H9 (cell line): ENCODE measurements around the gene OTOS. TPM values are rescaled to one million over a fixed set of nuclear protein-coding genes. Genes with fewer than 3 reads are reported as not detected.
A peak's percentile ranks its signal among the peaks of the same experiment; 100 is the strongest.

Source experiments
- DNase-seq: peaks from one replicate; pipeline ENCODE4 v3.0.0-alpha.2; 2017
- H2AFZ ChIP-seq: one replicate; pipeline ENCODE4 v1.6.1; 2013; ENCODE audit warnings: mild to moderate bottlenecking, low read length, control low read depth, moderate library complexity
- H2AK5ac ChIP-seq: 2 replicates; pipeline ENCODE4 v1.6.1; 2013; ENCODE audit warnings: low read length, control low read depth, mixed read lengths; ENCODE audit not compliant: insufficient read length
- H2BK120ac ChIP-seq: one replicate; pipeline ENCODE4 v1.6.1; 2013; ENCODE audit warnings: low read depth, mild to moderate bottlenecking, low read length, control low read depth, inconsistent platforms; ENCODE audit not compliant: poor library complexity, severe bottlenecking
- H2BK12ac ChIP-seq: 2 replicates; pipeline ENCODE4 v1.6.1; 2013; ENCODE audit warnings: low read length, control low read depth, mixed read lengths, low read depth; ENCODE audit not compliant: insufficient read length
- H2BK15ac ChIP-seq: 2 replicates; pipeline ENCODE4 v1.6.1; 2013; ENCODE audit warnings: low read depth, low read length, control low read depth
- H2BK20ac ChIP-seq: one replicate; pipeline ENCODE4 v1.6.1; 2013; ENCODE audit warnings: low read depth, mild to moderate bottlenecking, low read length, control low read depth, inconsistent platforms; ENCODE audit not compliant: poor library complexity, severe bottlenecking
- H2BK5ac ChIP-seq: 2 replicates; pipeline ENCODE4 v1.6.1; 2013; ENCODE audit warnings: low read length, control low read depth, mixed read lengths; ENCODE audit not compliant: insufficient read length
- H3K14ac ChIP-seq: 2 replicates; pipeline ENCODE4 v1.6.1; 2013; ENCODE audit warnings: low read length, control low read depth; ENCODE audit not compliant: insufficient read depth
- H3K18ac ChIP-seq: 2 replicates; pipeline ENCODE4 v1.6.1; 2013; ENCODE audit warnings: low read depth, mild to moderate bottlenecking, mixed read lengths, low read length, control low read depth; ENCODE audit not compliant: insufficient read length
- H3K23ac ChIP-seq: 2 replicates; pipeline ENCODE4 v1.6.1; 2013; ENCODE audit warnings: low read length, control low read depth, mixed read lengths, low read depth; ENCODE audit not compliant: insufficient read length
- H3K23me2 ChIP-seq: 2 replicates; pipeline ENCODE4 v1.6.1; 2013; ENCODE audit warnings: low read depth, mild to moderate bottlenecking, mixed read lengths, low read length, control low read depth; ENCODE audit not compliant: insufficient read length, poor library complexity, severe bottlenecking
- H3K27ac ChIP-seq: 2 replicates; pipeline ENCODE4 v1.5.1; 2013; ENCODE audit warnings: low read length, control low read depth, mixed read lengths, low read depth; ENCODE audit not compliant: insufficient read length
- H3K27me3 ChIP-seq: 2 replicates; pipeline ENCODE4 v1.6.1; 2013; ENCODE audit warnings: low read length, control low read depth, inconsistent platforms; ENCODE audit not compliant: insufficient read depth
- H3K4ac ChIP-seq: 2 replicates; pipeline ENCODE4 v1.6.1; 2013; ENCODE audit warnings: low read depth, mild to moderate bottlenecking, control low read depth, inconsistent platforms, low read length, moderate library complexity
- H3K4me1 ChIP-seq: 2 replicates; pipeline ENCODE4 v1.6.1; 2013; ENCODE audit warnings: low read length, control low read depth, inconsistent platforms; ENCODE audit not compliant: insufficient read depth
- H3K4me2 ChIP-seq: 2 replicates; pipeline ENCODE4 v1.6.1; 2013; ENCODE audit warnings: low read length, control low read depth, mixed read lengths; ENCODE audit not compliant: insufficient read length, insufficient read depth
- H3K56ac ChIP-seq: 2 replicates; pipeline ENCODE4 v1.6.1; 2013; ENCODE audit warnings: low read depth, mild to moderate bottlenecking, mixed read lengths, low read length, control low read depth; ENCODE audit not compliant: insufficient read length
- H3K79me1 ChIP-seq: 2 replicates; pipeline ENCODE4 v1.6.1; 2013; ENCODE audit warnings: low read depth, mild to moderate bottlenecking, moderate library complexity, low read length, control low read depth, inconsistent platforms; ENCODE audit not compliant: insufficient read depth, poor library complexity, severe bottlenecking
- H3K79me2 ChIP-seq: 2 replicates; pipeline ENCODE4 v1.6.1; 2013; ENCODE audit warnings: low read length, control low read depth, inconsistent platforms; ENCODE audit not compliant: insufficient read depth
- H3K9ac ChIP-seq: 2 replicates; pipeline ENCODE4 v1.6.1; 2013; ENCODE audit warnings: low read length, control low read depth, mixed read lengths; ENCODE audit not compliant: insufficient read length; ENCODE audit errors: extremely low read depth
- H3K9me3 ChIP-seq: one replicate; pipeline ENCODE4 v1.6.1; 2013; ENCODE audit warnings: low read depth, low read length, inconsistent platforms; ENCODE audit not compliant: control insufficient read depth
- H3T11ph ChIP-seq: one replicate; pipeline ENCODE4 v1.6.1; 2013; ENCODE audit warnings: mild to moderate bottlenecking, low read length, control low read depth, inconsistent platforms
- H4K20me1 ChIP-seq: one replicate; pipeline ENCODE4 v1.6.1; 2013; ENCODE audit not compliant: control insufficient read depth, insufficient read length, insufficient read depth
- H4K5ac ChIP-seq: 2 replicates; pipeline ENCODE4 v1.6.1; 2013; ENCODE audit warnings: low read depth, mild to moderate bottlenecking, mixed read lengths, low read length, control low read depth; ENCODE audit not compliant: insufficient read length
- H4K8ac ChIP-seq: replicated peaks from 2 replicates; pipeline ENCODE4 v1.6.1; 2013; ENCODE audit warnings: low read length, control low read depth, mixed read lengths, low read depth; ENCODE audit not compliant: insufficient read length
- H4K91ac ChIP-seq: 2 replicates; pipeline ENCODE4 v1.6.1; 2013; ENCODE audit warnings: low read depth, mild to moderate bottlenecking, moderate library complexity, mixed read lengths, low read length, control low read depth; ENCODE audit not compliant: insufficient read length
- H3K27ac Mint-ChIP-seq, 3 experiments: 2 replicates in 2 of 3; 3 replicates in 1 of 3; pipeline ENCODE4 v1.8.0; 2020 to 2021; ENCODE audit warnings: mixed read lengths in 3 of 3, mild to moderate bottlenecking in 1 of 3, moderate library complexity in 1 of 3
- H3K27me3 Mint-ChIP-seq: 2 replicates; pipeline ENCODE4 v1.8.0; 2021; ENCODE audit warnings: low read depth, mild to moderate bottlenecking, moderate library complexity, mixed read lengths
- H3K36me3 Mint-ChIP-seq, 3 experiments: 2 replicates in 2 of 3; 3 replicates in 1 of 3; pipeline ENCODE4 v1.8.0; 2020 to 2021; ENCODE audit warnings: low read depth in 3 of 3, mixed read lengths in 3 of 3; ENCODE audit not compliant: insufficient read depth in 1 of 3
- H3K4me1 Mint-ChIP-seq, 2 experiments: 2 replicates each; pipeline ENCODE4 v1.8.0; 2020; ENCODE audit warnings: mixed read lengths in 2 of 2
- H3K4me3 Mint-ChIP-seq, 2 experiments: 2 replicates in 1 of 2; 3 replicates in 1 of 2; pipeline ENCODE4 v1.8.0; 2020 to 2021; ENCODE audit warnings: mild to moderate bottlenecking in 2 of 2, mixed read lengths in 2 of 2, moderate library complexity in 1 of 2
- H3K9me3 Mint-ChIP-seq, 2 experiments: 2 replicates in 1 of 2; 3 replicates in 1 of 2; pipeline ENCODE4 v1.8.0; 2020; ENCODE audit warnings: mild to moderate bottlenecking in 2 of 2, mixed read lengths in 2 of 2, moderate library complexity in 1 of 2
- WGBS: extraction: QIAGEN DNeasy Blood & Tissue Kit; methylation state at CpG from one replicate; pipeline ENCODE4 v1.1.7; 2013; ENCODE audit warnings: missing lambda C conversion rate, low lambda C conversion rate, mixed read lengths; ENCODE audit not compliant: insufficient read length; ENCODE audit errors: extremely low coverage; 5-methylcytosine and 5-hydroxymethylcytosine counted together
- total RNA-seq: library from RNA; stranded (reverse); gene quantifications from 2 replicates; pipeline ENCODE4 v1.2.1, GENCODE V29; 2021
- TF ChIP-seq, protein P1 (sequence below): fragments of 200-600 bp; sonication (generic); conservative IDR thresholded peaks from 3 replicates; pipeline ENCODE4 v1.8.0; 2021; ENCODE audit warnings: antibody characterized with exemption, mild to moderate bottlenecking

The OTOS gene
- total RNA-seq, 1 experiment from 2014 or later: not detected

DNA sequence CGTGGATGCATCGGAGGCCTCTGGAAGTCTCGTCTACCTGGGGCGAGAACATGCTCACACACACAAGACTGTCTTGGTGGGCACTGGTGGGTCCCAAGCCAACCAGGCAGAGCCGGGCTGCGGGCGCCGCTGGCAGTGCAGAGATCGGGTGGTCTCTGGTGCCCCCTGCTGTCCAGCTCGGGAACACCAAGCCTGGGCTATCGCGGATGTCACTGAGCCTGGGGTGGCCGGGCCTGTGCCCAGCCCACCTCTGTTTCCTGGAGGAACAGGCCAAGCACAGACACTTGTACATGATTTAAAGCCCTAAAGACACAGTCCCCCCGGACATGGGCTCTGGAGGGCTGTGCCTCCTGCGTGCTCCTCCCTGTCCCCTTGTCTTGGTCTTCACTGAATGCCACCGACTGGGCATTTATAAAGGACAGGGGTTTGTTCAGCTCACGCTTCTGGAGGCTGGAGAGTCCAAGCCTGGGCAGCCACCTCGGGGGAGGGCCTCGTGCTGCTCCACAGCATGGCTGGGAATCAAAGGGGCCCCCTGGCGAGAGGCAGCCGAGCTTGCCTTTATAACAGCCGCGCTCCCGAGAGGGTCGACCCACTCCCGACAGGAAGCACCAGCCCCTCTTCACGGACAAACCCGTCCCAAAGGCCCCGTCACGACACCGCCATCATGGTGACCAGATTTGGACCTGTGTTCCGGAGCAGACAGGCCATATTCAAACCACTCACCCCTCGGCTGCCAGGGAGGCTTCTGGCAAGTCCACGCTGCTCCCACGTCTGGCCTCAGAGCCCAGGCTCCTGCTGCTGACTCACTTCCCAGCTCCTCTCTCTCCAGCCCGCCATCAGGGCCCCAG is 3.6 kb upstream of the OTOS start:
- Histone ChIP-seq H4K8ac (no peak overlapping the region), H2BK12ac (no peak overlapping the region), H4K5ac (no peak overlapping the region), H2BK120ac (no peak overlapping the region), H3K9me3 (no peaks in the 10 kb centered on the region), H3K56ac (no peak overlapping the region), H3K4ac (no peak overlapping the region), H2BK20ac (no peak overlapping the region), H3K18ac (no peak overlapping the region), H3K4me2 (no peak overlapping the region), H3K4me1 (no peaks in the 10 kb centered on the region; the same call in 1 of the 2 replicates), H3T11ph (no peak overlapping the region), H4K91ac (no peak overlapping the region), H3K27ac (no peak overlapping the region), H3K23me2 (no peaks in the 10 kb centered on the region), H2AK5ac (no peak overlapping the region), H4K20me1 (no peaks in the 10 kb centered on the region), H3K79me1 (no peaks in the 10 kb centered on the region), H3K79me2 (no peaks in the 10 kb centered on the region), H3K9ac (no peak overlapping the region), H3K14ac (no peak overlapping the region), H2BK15ac (no peak overlapping the region), H3K27me3 (no peaks in the 10 kb centered on the region), H2AFZ (no peak overlapping the region), H2BK5ac (no peak overlapping the region), H3K23ac (no peak overlapping the region)
- peaks cover 6% of the 10 kb centered on the region for H3K27me3 Mint-ChIP-seq
- peaks cover 8 to 11% of the 10 kb centered on the region in 2 experiments; a peak in 4 of 5 replicates for H3K9me3 Mint-ChIP-seq
- no peak overlapping the region for H3K27ac Mint-ChIP-seq
- H3K36me3 Mint-ChIP-seq: peaks cover 0 to 4% (median 0%) of the 10 kb centered on the region in 3 experiments; a peak in 2 of 7 replicates
- WGBS: no CpG with 5 or more reads among the region's 36 CpGs
- TF ChIP-seq, protein P1, sequence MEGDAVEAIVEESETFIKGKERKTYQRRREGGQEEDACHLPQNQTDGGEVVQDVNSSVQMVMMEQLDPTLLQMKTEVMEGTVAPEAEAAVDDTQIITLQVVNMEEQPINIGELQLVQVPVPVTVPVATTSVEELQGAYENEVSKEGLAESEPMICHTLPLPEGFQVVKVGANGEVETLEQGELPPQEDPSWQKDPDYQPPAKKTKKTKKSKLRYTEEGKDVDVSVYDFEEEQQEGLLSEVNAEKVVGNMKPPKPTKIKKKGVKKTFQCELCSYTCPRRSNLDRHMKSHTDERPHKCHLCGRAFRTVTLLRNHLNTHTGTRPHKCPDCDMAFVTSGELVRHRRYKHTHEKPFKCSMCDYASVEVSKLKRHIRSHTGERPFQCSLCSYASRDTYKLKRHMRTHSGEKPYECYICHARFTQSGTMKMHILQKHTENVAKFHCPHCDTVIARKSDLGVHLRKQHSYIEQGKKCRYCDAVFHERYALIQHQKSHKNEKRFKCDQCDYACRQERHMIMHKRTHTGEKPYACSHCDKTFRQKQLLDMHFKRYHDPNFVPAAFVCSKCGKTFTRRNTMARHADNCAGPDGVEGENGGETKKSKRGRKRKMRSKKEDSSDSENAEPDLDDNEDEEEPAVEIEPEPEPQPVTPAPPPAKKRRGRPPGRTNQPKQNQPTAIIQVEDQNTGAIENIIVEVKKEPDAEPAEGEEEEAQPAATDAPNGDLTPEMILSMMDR: peak; percentile 95
- H3K4me1 Mint-ChIP-seq: peaks cover 11 to 15% of the 10 kb centered on the region in 2 experiments
- no peak overlapping the region for H3K4me3 Mint-ChIP-seq
- peak; percentile 87 for DNase-seq
